IMR-90 (cell line): ENCODE results near the gene DYRK1B.

ENCODE experiments used
- BHLHE40 ChIP-seq: fragments of 150-350 bp; IDR thresholded peaks from 2 replicates; pipeline ENCODE4 v1.6.1; 2016; ENCODE audit warnings: mild to moderate bottlenecking, low read depth, low read length
- CHD1 ChIP-seq: IDR thresholded peaks from 2 replicates; pipeline ENCODE4 v1.6.1; 2012; ENCODE audit warnings: low read depth, low read length, improper control_type of control experiment
- CTCF ChIP-seq: conservative IDR thresholded peaks from 2 replicates; pipeline ENCODE4 v1.5.1; 2012; ENCODE audit warnings: mild to moderate bottlenecking, low read depth, low read length, improper control_type of control experiment
- ELK1 ChIP-seq: fragments of 150-350 bp; IDR thresholded peaks from 2 replicates; pipeline ENCODE4 v1.6.1; 2016; ENCODE audit warnings: low read depth, mild to moderate bottlenecking, low read length, moderate library complexity, borderline replicate concordance
- POLR2A ChIP-seq: IDR thresholded peaks from 2 replicates; pipeline ENCODE4 v1.6.1; 2012; ENCODE audit warnings: mild to moderate bottlenecking, low read depth, low read length
- RAD21 ChIP-seq: IDR thresholded peaks from 2 replicates; pipeline ENCODE4 v1.6.1; 2012; ENCODE audit warnings: low read length, improper control_type of control experiment

GRCh38 chr19:39837978-39838377, 4.0 kb upstream of the DYRK1B start:
- TF ChIP-seq POLR2A (no peak), ELK1 (no peak), BHLHE40 (no peak), CTCF (no peak), RAD21 (no peak), CHD1 (no peak)
